IMR-90 (cell line): Measurements from ENCODE around the gene VPS35. TPM values are rescaled to one million over a fixed set of nuclear protein-coding genes. Genes with fewer than 3 reads are reported as not detected.

Source experiments
- ATAC-seq: fragments of 200-7000 bp; cut with Tn5 transposase; 2 replicates; pipeline ENCODE4 v1.9.1; 2020; ENCODE audit warnings: low read depth, mild to moderate bottlenecking, moderate library complexity
- BruUV-seq: library from RNA; stranded (reverse); fragments of 400-500 nt; replicated peaks from 2 replicates; lab custom pipeline; 2021; lab: Mats Ljungman, UMichigan
- CTCF ChIA-PET: fragments of 300-600 bp; formaldehyde crosslinking; extraction: SDS; loops from one replicate; lab custom pipeline; 2021; ENCODE audit warnings: antibody characterized with exemption; lab: Yijun Ruan, JAX
- POLR2A ChIA-PET: fragments of 300-600 bp; sonication (Branson Sonifier 250); formaldehyde crosslinking; loops from one replicate; lab custom pipeline; 2022; ENCODE audit warnings: antibody characterized with exemption; ENCODE audit not compliant: unreplicated experiment; lab: Charles Lee
- DNase-seq: peaks from one replicate; pipeline ENCODE4 v3.0.0; 2013
- H2AFZ ChIP-seq: replicated peaks from 2 replicates; pipeline ENCODE3; 2013; ENCODE audit warnings: low read length, mild to moderate bottlenecking; ENCODE audit not compliant: poor library complexity
- H2AK5ac ChIP-seq: 2 replicates; pipeline ENCODE4 v1.6.1; 2013; ENCODE audit warnings: low read depth, low read length, inconsistent platforms
- H2AK9ac ChIP-seq: replicated peaks from 2 replicates; pipeline ENCODE3; 2013; ENCODE audit warnings: mild to moderate bottlenecking, low read depth, low read length, moderate library complexity; ENCODE audit not compliant: poor library complexity
- H2BK120ac ChIP-seq: 2 replicates; pipeline ENCODE4 v1.6.1; 2013; ENCODE audit warnings: low read depth, low read length, inconsistent platforms
- H2BK15ac ChIP-seq: 3 replicates; pipeline ENCODE4 v1.6.1; 2013; ENCODE audit warnings: low read depth, low read length, inconsistent platforms
- H2BK20ac ChIP-seq: 2 replicates; pipeline ENCODE4 v1.6.1; 2013; ENCODE audit warnings: low read depth, mild to moderate bottlenecking, inconsistent platforms, low read length, moderate library complexity
- H2BK5ac ChIP-seq: 2 replicates; pipeline ENCODE4 v1.6.1; 2013; ENCODE audit warnings: mild to moderate bottlenecking, low read depth, low read length, inconsistent platforms; ENCODE audit not compliant: poor library complexity, severe bottlenecking
- H3K14ac ChIP-seq: replicated peaks from 2 replicates; pipeline ENCODE4 v1.6.1; 2013; ENCODE audit warnings: low read depth, low read length, inconsistent platforms
- H3K18ac ChIP-seq: 2 replicates; pipeline ENCODE4 v1.6.1; 2013; ENCODE audit warnings: low read depth, low read length, control low read depth
- H3K23ac ChIP-seq: 2 replicates; pipeline ENCODE4 v1.6.1; 2013; ENCODE audit warnings: low read depth, low read length, inconsistent platforms
- H3K27ac ChIP-seq: 2 replicates; pipeline ENCODE4 v1.5.1; 2013; ENCODE audit warnings: mild to moderate bottlenecking, control low read depth, low read length; ENCODE audit not compliant: insufficient read depth
- H3K27me3 ChIP-seq: 2 replicates; pipeline ENCODE4 v1.6.1; 2013; ENCODE audit warnings: low read length; ENCODE audit not compliant: control insufficient read depth, insufficient read depth
- H3K36me3 ChIP-seq: 2 replicates; pipeline ENCODE4 v1.6.1; 2013; ENCODE audit warnings: low read length, mixed read lengths; ENCODE audit not compliant: control insufficient read depth, insufficient read depth
- H3K4ac ChIP-seq: 2 replicates; pipeline ENCODE4 v1.6.1; 2013; ENCODE audit warnings: low read depth, low read length, inconsistent platforms
- H3K4me1 ChIP-seq: 2 replicates; pipeline ENCODE4 v1.6.1; 2013; ENCODE audit warnings: low read length, mixed read lengths; ENCODE audit not compliant: control insufficient read depth, insufficient read depth
- H3K4me2 ChIP-seq: 2 replicates; pipeline ENCODE4 v1.6.1; 2013; ENCODE audit warnings: low read depth, mild to moderate bottlenecking, control low read depth, low read length, moderate library complexity
- H3K4me3 ChIP-seq: 2 replicates; pipeline ENCODE4 v1.5.1; 2013; ENCODE audit warnings: low read depth, mild to moderate bottlenecking, control low read depth, low read length, moderate library complexity; ENCODE audit not compliant: insufficient read depth
- H3K56ac ChIP-seq: 2 replicates; pipeline ENCODE4 v1.6.1; 2013; ENCODE audit warnings: low read length, inconsistent platforms; ENCODE audit not compliant: insufficient read depth; ENCODE audit errors: extremely low read depth
- H3K79me1 ChIP-seq, 2 experiments: 2 replicates each; pipeline ENCODE4 v1.6.1; 2013; ENCODE audit warnings: low read length in 2 of 2, inconsistent platforms in 1 of 2, low read depth in 1 of 2
- H3K9ac ChIP-seq: 2 replicates; pipeline ENCODE4 v1.6.1; 2013; ENCODE audit warnings: low read depth, low read length, control low read depth
- H3K9me1 ChIP-seq: 2 replicates; pipeline ENCODE4 v1.6.1; 2013; ENCODE audit warnings: low read length, inconsistent platforms; ENCODE audit not compliant: insufficient read depth
- H3K9me3 ChIP-seq: 2 replicates; pipeline ENCODE4 v1.6.1; 2013; ENCODE audit warnings: low read length; ENCODE audit not compliant: control insufficient read depth, insufficient read depth
- H4K20me1 ChIP-seq: 2 replicates; pipeline ENCODE4 v1.6.1; 2013; ENCODE audit warnings: low read length, inconsistent platforms; ENCODE audit not compliant: insufficient read depth
- H4K5ac ChIP-seq: 2 replicates; pipeline ENCODE4 v1.6.1; 2013; ENCODE audit warnings: mild to moderate bottlenecking, low read depth, low read length, control low read depth
- H4K8ac ChIP-seq, 2 experiments: 2 replicates each; pipeline ENCODE4 v1.6.1; 2013; ENCODE audit warnings: low read depth in 2 of 2, low read length in 2 of 2, control low read depth in 1 of 2, inconsistent platforms in 1 of 2
- H4K91ac ChIP-seq: 2 replicates; pipeline ENCODE4 v1.6.1; 2013; ENCODE audit warnings: low read depth, low read length, inconsistent platforms; ENCODE audit not compliant: insufficient read depth
- BHLHE40 ChIP-seq: fragments of 150-350 bp; IDR thresholded peaks from 2 replicates; pipeline ENCODE4 v1.6.1; 2016; ENCODE audit warnings: mild to moderate bottlenecking, low read depth, low read length
- CEBPB ChIP-seq: IDR thresholded peaks from 2 replicates; pipeline ENCODE4 v1.6.1; 2012; ENCODE audit warnings: low read depth, low read length, improper control_type of control experiment
- CHD1 ChIP-seq: IDR thresholded peaks from 2 replicates; pipeline ENCODE4 v1.6.1; 2012; ENCODE audit warnings: low read depth, low read length, improper control_type of control experiment
- CTCF ChIP-seq: conservative IDR thresholded peaks from 2 replicates; pipeline ENCODE4 v1.5.1; 2012; ENCODE audit warnings: mild to moderate bottlenecking, low read depth, low read length, improper control_type of control experiment
- ELK1 ChIP-seq: fragments of 150-350 bp; IDR thresholded peaks from 2 replicates; pipeline ENCODE4 v1.6.1; 2016; ENCODE audit warnings: low read depth, mild to moderate bottlenecking, low read length, moderate library complexity, borderline replicate concordance
- FOS ChIP-seq: fragments of 150-350 bp; IDR thresholded peaks from 2 replicates; pipeline ENCODE4 v1.6.1; 2016; ENCODE audit warnings: low read depth, low read length
- MAFK ChIP-seq: IDR thresholded peaks from 2 replicates; pipeline ENCODE4 v1.6.1; 2012; ENCODE audit warnings: low read depth, low read length, improper control_type of control experiment
- MAZ ChIP-seq: IDR thresholded peaks from 2 replicates; pipeline ENCODE4 v1.6.1; 2012; ENCODE audit warnings: low read depth, mild to moderate bottlenecking, low read length, improper control_type of control experiment, moderate library complexity, borderline replicate concordance
- MXI1 ChIP-seq: IDR thresholded peaks from 2 replicates; pipeline ENCODE4 v1.6.1; 2012; ENCODE audit warnings: low read depth, mild to moderate bottlenecking, low read length, moderate library complexity, borderline replicate concordance
- NFE2L2 ChIP-seq: fragments of 150-350 bp; IDR thresholded peaks from 2 replicates; pipeline ENCODE4 v1.6.1; 2016; ENCODE audit warnings: low read depth, mild to moderate bottlenecking, low read length
- POLR2A ChIP-seq: IDR thresholded peaks from 2 replicates; pipeline ENCODE4 v1.6.1; 2012; ENCODE audit warnings: mild to moderate bottlenecking, low read depth, low read length
- RAD21 ChIP-seq: IDR thresholded peaks from 2 replicates; pipeline ENCODE4 v1.6.1; 2012; ENCODE audit warnings: low read length, improper control_type of control experiment
- RFX5 ChIP-seq: IDR thresholded peaks from 2 replicates; pipeline ENCODE4 v1.8.0; 2012; ENCODE audit warnings: low read depth, mild to moderate bottlenecking, low read length, moderate library complexity
- SMC3 ChIP-seq: fragments of 150-350 bp; IDR thresholded peaks from 2 replicates; pipeline ENCODE4 v1.6.1; 2016; ENCODE audit warnings: low read depth, mild to moderate bottlenecking, antibody characterized with exemption, low read length, moderate library complexity
- USF2 ChIP-seq: fragments of 150-350 bp; IDR thresholded peaks from 2 replicates; pipeline ENCODE4 v1.6.1; 2017; ENCODE audit warnings: mild to moderate bottlenecking, antibody characterized with exemption, low read length, low read depth
- WGBS, 2 experiments: methylation state at CpG; one replicate each; pipeline versions ENCODE4 v1.1.5 to v1.1.7; 2013; ENCODE audit warnings: missing lambda C conversion rate in 2 of 2; ENCODE audit not compliant: insufficient read length in 1 of 2; ENCODE audit errors: extremely low coverage in 2 of 2; 5-methylcytosine and 5-hydroxymethylcytosine counted together
- dilution Hi-C: fragments of 300-500 bp; cut with HindIII; formaldehyde crosslinking; loops from one replicate; pipeline ENCODE4 v1.14.3; 2018; ENCODE audit warnings: low sequenced_read_pairs; ENCODE audit not compliant: unreplicated experiment
- in situ Hi-C: fragments of 300-500 bp; cut with MboI; formaldehyde crosslinking; loops from 3 replicates; pipeline ENCODE4 v1.14.3; 2019; ENCODE audit warnings: low sequenced_read_pairs, inconsistent platforms, mixed read lengths
- intact Hi-C: fragments of 100-400 bp; cut with micrococcal nuclease; formaldehyde crosslinking; loops from 2 replicates; pipeline ENCODE4 v1.10.0; 2022
- polyA plus RNA-seq, 3 experiments: library from polyadenylated mRNA; depleted of rRNA; stranded (reverse); fragments of >200 nt; gene quantifications; 2 replicates each; pipeline ENCODE4 v1.2.3, GENCODE V29; 2012; ENCODE audit warnings: low replicate concordance in 1 of 3
- total RNA-seq: library from RNA; depleted of rRNA; stranded (reverse); fragments of >200 nt; gene quantifications from 2 replicates; pipeline ENCODE4 v1.2.3, GENCODE V29; 2012

VPS35 gene
- total and polyA plus RNA-seq, 2 of the 4 experiments (the other 2 are of a cell fraction): 42.3 to 89.4 TPM

GRCh38 chr16:46730801-46731690, 42.1 kb upstream of the VPS35 start:
- no TSS peak for BruUV-seq
- ATAC-seq (peak; percentile 67), DNase-seq (no peak)
- Histone ChIP-seq H2AK5ac (no peak overlapping the region), H3K27ac (no peak overlapping the region), H3K9me3 (no peaks in the 10 kb centered on the region), H3K18ac (no peak overlapping the region), H3K14ac (no peak overlapping the region), H2AFZ (no peak overlapping the region), H2BK20ac (no peak overlapping the region), H3K23ac (no peak overlapping the region), H4K5ac (no peak overlapping the region), H2BK5ac (no peak overlapping the region), H4K91ac (no peak overlapping the region), H3K4ac (no peak overlapping the region), H2BK15ac (no peak overlapping the region), H3K9me1 (no peaks in the 10 kb centered on the region; the same call in 1 of the 2 replicates), H3K4me3 (no peak overlapping the region), H4K8ac (no peak overlapping the region), H3K4me2 (no peak overlapping the region), H3K79me1 (no peaks in the 10 kb centered on the region), H3K9ac (no peak overlapping the region), H2BK120ac (no peak overlapping the region), H3K36me3 (no peaks in the 10 kb centered on the region), H2AK9ac (no peak overlapping the region), H3K56ac (no peak overlapping the region), H4K20me1 (no peaks in the 10 kb centered on the region; the same call in 1 of the 2 replicates), H3K27me3 (no peaks in the 10 kb centered on the region), H3K4me1 (peaks cover 2% of the 10 kb centered on the region; the same call in 1 of the 2 replicates)
- intact Hi-C loops (no loop called here), in situ Hi-C loops (no loop called here), dilution Hi-C loops (no loop called here)
- POLR2A ChIA-PET: no interaction called here
- 67% methylated on average over 7 of the region's 17 CpGs; no CpG with 5 or more reads in 1 of the 2 experiments for WGBS, 2 experiments
- CTCF ChIA-PET: no interaction called here
- TF ChIP-seq MAFK: no peak
- no peak for TF ChIP-seq FOS
- TF ChIP-seq CTCF: no peak
- no peak for TF ChIP-seq CHD1
- no peak for TF ChIP-seq SMC3
- TF ChIP-seq RAD21: no peak
- TF ChIP-seq ELK1: no peak
- no peak for TF ChIP-seq MXI1
- no peak for TF ChIP-seq POLR2A
- TF ChIP-seq CEBPB: no peak
- TF ChIP-seq BHLHE40: no peak
- TF ChIP-seq USF2: no peak
- no peak for TF ChIP-seq RFX5
- no peak for TF ChIP-seq NFE2L2
- no peak for TF ChIP-seq MAZ
